H1 (cell line): ENCODE measurements around the gene CISD1. TPM values are rescaled to one million over a fixed set of nuclear protein-coding genes. Genes with fewer than 3 reads are reported as not detected.
A peak's percentile ranks its signal among the peaks of the same experiment; 100 is the strongest.

Source experiments
- ASH2L ChIP-seq: fragments of 200-600, 300-600 bp; sonication (generic); IDR thresholded peaks from one replicate; pipeline ENCODE4 v1.7.1; 2017; ENCODE audit warnings: low read length
- BCL11A ChIP-seq, 2 experiments: IDR thresholded peaks; one replicate each; pipeline ENCODE4 v1.6.1; 2011; ENCODE audit warnings: low read depth in 2 of 2, low read length in 2 of 2, mild to moderate bottlenecking in 2 of 2
- BRCA1 ChIP-seq: IDR thresholded peaks from 2 replicates; pipeline ENCODE4 v1.6.1; 2012; ENCODE audit warnings: low read depth, low read length, improper control_type of control experiment
- CBX8 ChIP-seq: fragments of 300-800, 300-1000 bp; sonication (generic); IDR thresholded peaks from 2 replicates; pipeline ENCODE4 v1.7.1; 2016; ENCODE audit warnings: low read depth, low read length, borderline replicate concordance
- CHD2 ChIP-seq: IDR thresholded peaks from 2 replicates; pipeline ENCODE4 v1.6.1; 2012; ENCODE audit warnings: low read length, improper control_type of control experiment
- EP300 ChIP-seq, 2 experiments: IDR thresholded peaks; 1 replicate in 1 of 2; 2 replicates in 1 of 2; pipeline ENCODE4 v1.6.1; 2011 to 2012; ENCODE audit warnings: low read depth in 2 of 2, low read length in 2 of 2, mild to moderate bottlenecking in 2 of 2, borderline replicate concordance in 1 of 2, inconsistent platforms in 1 of 2, moderate library complexity in 1 of 2
- GABPA ChIP-seq: IDR thresholded peaks from 2 replicates; pipeline ENCODE4 v1.6.1; 2011; ENCODE audit warnings: mild to moderate bottlenecking, low read length, moderate library complexity, borderline replicate concordance; ENCODE audit not compliant: insufficient read depth
- GTF2F1 ChIP-seq: IDR thresholded peaks from 2 replicates; pipeline ENCODE4 v1.6.1; 2012; ENCODE audit warnings: low read depth, low read length, improper control_type of control experiment, borderline replicate concordance
- HDAC2 ChIP-seq, 2 experiments: fragments of 300-600 bp in 1 of 2; sonication (generic) in 1 of 2; IDR thresholded peaks; 2 replicates each; pipeline ENCODE4 v1.6.1; 2011 to 2012; ENCODE audit warnings: low read depth in 2 of 2, low read length in 2 of 2, mild to moderate bottlenecking in 2 of 2, moderate library complexity in 2 of 2, borderline replicate concordance in 1 of 2, inconsistent platforms in 1 of 2
- JUND ChIP-seq: IDR thresholded peaks from 2 replicates; pipeline ENCODE4 v1.6.1; 2011; ENCODE audit warnings: mild to moderate bottlenecking, improper control_type of control experiment, low read length
- POLR2AphosphoS5 ChIP-seq: IDR thresholded peaks from 2 replicates; pipeline ENCODE4 v1.6.1; 2011; ENCODE audit warnings: low read depth, low read length
- POU5F1 ChIP-seq: IDR thresholded peaks from 2 replicates; pipeline ENCODE4 v1.6.1; 2011; ENCODE audit warnings: low read depth, mild to moderate bottlenecking, low read length, moderate library complexity
- RNF2 ChIP-seq: fragments of 200-900, 300-1000 bp; sonication (generic); IDR thresholded peaks from 2 replicates; pipeline ENCODE4 v1.7.1; 2016; ENCODE audit warnings: borderline replicate concordance, low read depth, mild to moderate bottlenecking, antibody characterized with exemption, low read length; ENCODE audit not compliant: poor library complexity, severe bottlenecking; ENCODE audit errors: missing control alignments
- SIX5 ChIP-seq: IDR thresholded peaks from 2 replicates; pipeline ENCODE4 v1.6.1; 2011; ENCODE audit warnings: mild to moderate bottlenecking, low read depth, low read length
- SP2 ChIP-seq: IDR thresholded peaks from 2 replicates; pipeline ENCODE4 v1.6.1; 2012; ENCODE audit warnings: mild to moderate bottlenecking, low read length, inconsistent platforms
- SRF ChIP-seq: IDR thresholded peaks from 2 replicates; pipeline ENCODE4 v1.6.1; 2011; ENCODE audit warnings: mild to moderate bottlenecking, low read depth, low read length, moderate library complexity
- SUZ12 ChIP-seq: fragments of 200-600 bp; sonication (generic); IDR thresholded peaks from 2 replicates; pipeline ENCODE4 v1.6.1; 2012; ENCODE audit warnings: mild to moderate bottlenecking, inconsistent platforms, low read length, moderate library complexity, mixed read lengths
- TAF1 ChIP-seq: IDR thresholded peaks from 2 replicates; pipeline ENCODE4 v1.6.1; 2011; ENCODE audit warnings: mild to moderate bottlenecking, low read depth, low read length
- TAF7 ChIP-seq: optimal IDR thresholded peaks from 2 replicates; pipeline ENCODE3; 2011; ENCODE audit warnings: low read depth, mild to moderate bottlenecking, inconsistent platforms, low read length, moderate library complexity, borderline replicate concordance
- TBP ChIP-seq: IDR thresholded peaks from 2 replicates; pipeline ENCODE4 v1.6.1; 2011; ENCODE audit warnings: low read depth, low read length, improper control_type of control experiment
- USF2 ChIP-seq: IDR thresholded peaks from 2 replicates; pipeline ENCODE4 v1.6.1; 2011; ENCODE audit warnings: low read length, improper control_type of control experiment
- polyA plus RNA-seq, 7 experiments: library from polyadenylated mRNA; depleted of rRNA in 3 of 7; stranded (reverse) in 5 of 7; unstranded in 2 of 7; fragments of >200 nt in 5 of 7; fragments of 200-250 nt in 2 of 7; gene quantifications; 1 replicate in 5 of 7; 2 replicates in 1 of 7; 4 replicates in 1 of 7; pipeline versions ENCODE4 v1.2.1 to v1.2.3, GENCODE V29; 2011 to 2013; ENCODE audit warnings: missing spikeins in 2 of 7, mixed read lengths in 2 of 7
- total RNA-seq: library from RNA; stranded (reverse); fragmentation: NEBNext Ultra II Directional; extraction: Animal tissue kit (Norgen Biotek cat#: 25700); gene quantifications from 2 replicates; pipeline ENCODE4 v1.2.1, GENCODE V29; 2021

The CISD1 gene
- total and polyA plus RNA-seq, 2 of the 8 experiments (the other 6 are each of a cell fraction or from before 2014, with no cell fraction given): 22.6 to 43.2 TPM

GRCh38 chr10:58268946-58269781, at the start of gene CISD1 (continued):
- TF ChIP-seq EP300 (IDR thresholded peaks at IDR 0.05; ENCODE audit: borderline replicate concordance in 1 of 2, low read depth in 2 of 2, low read length in 2 of 2) (no peak), BRCA1 (peak; percentile 56; the same call in 1 of the 2 replicates), TBP (peak; percentile 65), JUND (no peak), CHD2 (peak; percentile 82), BCL11A (IDR thresholded peaks at IDR 0.05; ENCODE audit: low read depth in 2 of 2, low read length in 2 of 2) (no peak), TAF1 (peak; percentile 77), GABPA (no peak), ASH2L (peak; percentile 87), CBX8 (no peak), HDAC2 (IDR thresholded peaks at IDR 0.05; ENCODE audit: borderline replicate concordance in 1 of 2, low read depth in 2 of 2, low read length in 2 of 2) (peak in 1 of 2 experiments; percentile 66; a peak in 1 of 4 replicates), SRF (no peak), USF2 (peak; percentile 74), POLR2AphosphoS5 (peak; percentile 86), SP2 (no peak), GTF2F1 (0 out of 2 replicates have a peak, but pooled peaks have one; percentile 44), TAF7 (peak; percentile 30), SIX5 (no peak), SUZ12 (no peak), POU5F1 (no peak), RNF2 (no peak)
